ENCODE results near the gene C1QTNF8.

C1QTNF8 gene

GRCh38 chr16:1132431-1132830, 36.4 kb upstream of the C1QTNF8 start:
- Mint-ChIP-seq H3K36me3 (no peaks in the 10 kb centered on the region), H3K9me3 (no peaks in the 10 kb centered on the region), H3K27ac (no peak overlapping the region), H3K4me1 (no peaks in the 10 kb centered on the region), H3K27me3 (peaks cover 25% of the 10 kb centered on the region), H3K4me3 (no peak overlapping the region)
- ATAC-seq = no peak

GRCh38 chr16:1131378-1131994, 35.4 kb upstream of the C1QTNF8 start:
- Mint-ChIP-seq H3K4me1 (no peaks in the 10 kb centered on the region), H3K36me3 (no peaks in the 10 kb centered on the region), H3K9me3 (no peaks in the 10 kb centered on the region), H3K27me3 (peaks cover 25% of the 10 kb centered on the region), H3K4me3 (no peak overlapping the region), H3K27ac (no peak overlapping the region)
- no peak for ATAC-seq

GRCh38 chr16:1130382-1130781, 34.3 kb upstream of the C1QTNF8 start:
- Mint-ChIP-seq H3K9me3 (no peaks in the 10 kb centered on the region), H3K4me1 (no peaks in the 10 kb centered on the region), H3K36me3 (no peaks in the 10 kb centered on the region), H3K27ac (no peak overlapping the region), H3K27me3 (peaks cover 34% of the 10 kb centered on the region), H3K4me3 (no peak overlapping the region)
- no peak for ATAC-seq

GRCh38 chr16:1129106-1129960, 33.3 kb upstream of the C1QTNF8 start:
- H3K27ac Mint-ChIP-seq = no peak overlapping the region
- no peaks in the 10 kb centered on the region for H3K36me3 Mint-ChIP-seq

GRCh38 chr16:1127971-1128715, 32.1 kb upstream of the C1QTNF8 start:
- Mint-ChIP-seq H3K27ac (no peak overlapping the region), H3K4me1 (no peaks in the 10 kb centered on the region)

More at GRCh38 chr16:1129106-1129960, 33.3 kb upstream of the C1QTNF8 start:
- Mint-ChIP-seq H3K4me1 (no peaks in the 10 kb centered on the region), H3K4me3 (no peak overlapping the region), H3K9me3 (no peaks in the 10 kb centered on the region), H3K27me3 (peaks cover 34% of the 10 kb centered on the region)
- ATAC-seq = no peak

GRCh38 chr16:1127101-1127500, 31.1 kb upstream of the C1QTNF8 start:
- Mint-ChIP-seq H3K9me3 (no peaks in the 10 kb centered on the region), H3K27ac (no peak overlapping the region), H3K4me1 (no peaks in the 10 kb centered on the region), H3K27me3 (peaks cover 30% of the 10 kb centered on the region), H3K4me3 (no peak overlapping the region), H3K36me3 (no peaks in the 10 kb centered on the region)
- ATAC-seq = no peak

More at GRCh38 chr16:1127971-1128715, 32.1 kb upstream of the C1QTNF8 start:
- H3K27me3 Mint-ChIP-seq = peaks cover 32% of the 10 kb centered on the region
- no peak overlapping the region for H3K4me3 Mint-ChIP-seq
- no peaks in the 10 kb centered on the region for H3K36me3 Mint-ChIP-seq
- no peak for ATAC-seq
- H3K9me3 Mint-ChIP-seq = no peaks in the 10 kb centered on the region

- Mint-ChIP-seq H3K4me3 (no peak overlapping the region), H3K27ac (no peak overlapping the region), H3K9me3 (no peaks in the 10 kb centered on the region), H3K4me1 (no peaks in the 10 kb centered on the region), H3K36me3 (no peaks in the 10 kb centered on the region), H3K27me3 (peaks cover 28% of the 10 kb centered on the region)
- no peak for ATAC-seq
Measured at GRCh38 chr16:1126586-1126985, 30.5 kb upstream of the C1QTNF8 start.

GRCh38 chr16:1126044-1126443, 30.0 kb upstream of the C1QTNF8 start:
- ATAC-seq = no peak
- Mint-ChIP-seq H3K4me3 (no peak overlapping the region), H3K36me3 (no peaks in the 10 kb centered on the region), H3K9me3 (no peaks in the 10 kb centered on the region), H3K4me1 (no peaks in the 10 kb centered on the region), H3K27me3 (peaks cover 28% of the 10 kb centered on the region), H3K27ac (no peak overlapping the region)

GRCh38 chr16:1125471-1125870, 29.4 kb upstream of the C1QTNF8 start:
- Mint-ChIP-seq H3K4me1 (peaks cover under 1% of the 10 kb centered on the region), H3K36me3 (no peaks in the 10 kb centered on the region), H3K27me3 (peaks cover 30% of the 10 kb centered on the region), H3K9me3 (no peaks in the 10 kb centered on the region), H3K27ac (no peak overlapping the region), H3K4me3 (no peak overlapping the region)
- no peak for ATAC-seq

GRCh38 chr16:1124795-1125194, 28.8 kb upstream of the C1QTNF8 start:
- Mint-ChIP-seq H3K27me3 (peaks cover 37% of the 10 kb centered on the region), H3K9me3 (no peaks in the 10 kb centered on the region), H3K36me3 (no peaks in the 10 kb centered on the region), H3K27ac (no peak overlapping the region), H3K4me3 (no peak overlapping the region), H3K4me1 (peaks cover 7% of the 10 kb centered on the region)
- ATAC-seq = no peak

GRCh38 chr16:1124291-1124690, 28.2 kb upstream of the C1QTNF8 start:
- Mint-ChIP-seq H3K27ac (no peak overlapping the region), H3K4me1 (peaks cover 12% of the 10 kb centered on the region)

GRCh38 chr16:1123525-1124230, 27.6 kb upstream of the C1QTNF8 start:
- ATAC-seq = no peak
- H3K27me3 Mint-ChIP-seq = peaks cover 42% of the 10 kb centered on the region
- H3K9me3 Mint-ChIP-seq = no peaks in the 10 kb centered on the region
- no peak overlapping the region for H3K27ac Mint-ChIP-seq
- no peaks in the 10 kb centered on the region for H3K36me3 Mint-ChIP-seq
- no peak overlapping the region for H3K4me3 Mint-ChIP-seq
- peaks cover 12% of the 10 kb centered on the region for H3K4me1 Mint-ChIP-seq

More at GRCh38 chr16:1124291-1124690, 28.2 kb upstream of the C1QTNF8 start:
- peaks cover 42% of the 10 kb centered on the region for H3K27me3 Mint-ChIP-seq
- no peaks in the 10 kb centered on the region for H3K36me3 Mint-ChIP-seq
- H3K9me3 Mint-ChIP-seq = no peaks in the 10 kb centered on the region
- no peak for ATAC-seq
- H3K4me3 Mint-ChIP-seq = no peak overlapping the region

- H3K4me1 Mint-ChIP-seq = peaks cover 12% of the 10 kb centered on the region
- H3K36me3 Mint-ChIP-seq = no peaks in the 10 kb centered on the region
- peaks cover 42% of the 10 kb centered on the region for H3K27me3 Mint-ChIP-seq
- ATAC-seq = no peak
- H3K4me3 Mint-ChIP-seq = no peak overlapping the region
- no peak overlapping the region for H3K27ac Mint-ChIP-seq
- H3K9me3 Mint-ChIP-seq = no peaks in the 10 kb centered on the region
Measured at GRCh38 chr16:1122398-1122765, 26.3 kb upstream of the C1QTNF8 start.

- no peak overlapping the region for H3K4me3 Mint-ChIP-seq
- peaks cover 12% of the 10 kb centered on the region for H3K4me1 Mint-ChIP-seq
- ATAC-seq = no peak
- H3K27me3 Mint-ChIP-seq = peaks cover 42% of the 10 kb centered on the region
- H3K9me3 Mint-ChIP-seq = no peaks in the 10 kb centered on the region
- no peaks in the 10 kb centered on the region for H3K36me3 Mint-ChIP-seq
- H3K27ac Mint-ChIP-seq = no peak overlapping the region
Measured at GRCh38 chr16:1121601-1122397, 25.8 kb upstream of the C1QTNF8 start.
